ENCODE results near the gene KCNQ5. TPM values are rescaled to one million over a fixed set of nuclear protein-coding genes. Genes with fewer than 3 reads are reported as not detected.

Gene KCNQ5
- total RNA-seq, 1 donor from 2014 or later: not detected

DNA sequence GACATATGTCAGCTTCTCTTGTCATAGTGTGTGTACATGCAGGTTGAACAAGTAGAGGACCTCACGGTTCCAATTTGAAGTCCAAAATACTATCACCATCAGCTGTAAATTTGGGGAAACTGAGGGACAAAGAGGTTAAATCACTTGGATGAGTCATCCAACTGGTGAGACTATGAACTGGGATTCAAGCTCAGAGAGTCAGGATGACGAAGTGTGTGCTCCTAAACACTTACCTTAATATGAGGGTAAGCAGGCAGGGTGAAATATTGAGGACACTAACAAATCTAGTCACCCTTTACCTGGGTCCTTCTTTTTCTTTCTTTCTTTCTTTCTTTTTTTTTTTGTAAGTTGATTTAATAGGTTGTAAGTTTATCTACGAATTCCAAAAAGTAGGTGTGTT, 198.3 kb downstream of the KCNQ5 start:
- no peak for ATAC-seq (ENCODE audit: poor library complexity)
- intact Hi-C loops (cut with DNase I): no loop called here
- DNase-seq: no peak

DNA sequence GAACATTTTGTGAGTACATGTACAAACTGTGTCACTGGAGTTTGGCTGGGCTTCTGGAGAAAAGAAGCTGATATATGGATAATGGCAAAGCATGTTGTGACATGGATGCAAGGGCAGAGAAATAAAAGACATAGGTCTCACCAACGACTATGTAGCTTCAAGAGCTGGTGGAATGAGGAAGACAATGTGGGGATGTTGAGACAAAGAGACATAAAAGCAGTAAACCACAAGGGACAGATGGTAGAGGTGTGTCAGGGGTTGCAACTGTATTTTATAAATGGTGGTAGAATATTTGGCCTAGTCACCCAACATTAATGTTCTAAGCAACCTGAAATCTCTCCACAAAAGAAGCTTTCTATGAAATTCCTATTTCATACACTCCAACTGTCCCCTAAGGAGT, 199.0 kb downstream of the KCNQ5 start:
- ATAC-seq (ENCODE audit: poor library complexity) (no peak), DNase-seq (no peak)
- intact Hi-C loops (cut with DNase I): no loop called here

DNA sequence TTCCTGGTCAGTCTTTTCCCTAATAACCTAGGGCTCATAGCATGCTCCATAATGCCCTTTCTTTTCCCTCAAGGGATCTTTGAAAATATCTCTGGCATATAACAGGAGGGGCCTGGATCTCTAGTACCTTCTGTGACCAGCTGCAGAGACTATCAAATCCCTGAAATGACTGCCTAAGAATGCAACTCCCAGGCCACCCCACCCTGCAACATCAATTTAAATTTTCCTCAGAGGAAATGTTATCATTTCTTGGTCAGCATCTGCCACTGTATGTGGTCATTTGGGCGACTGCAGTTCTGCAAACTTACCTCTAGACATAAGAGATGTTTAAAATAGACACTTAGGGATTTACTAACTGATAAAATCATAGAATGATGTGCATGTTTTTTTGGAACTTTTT, 200.2 kb downstream of the KCNQ5 start:
- intact Hi-C loops (cut with DNase I): no loop called here
- ATAC-seq (ENCODE audit: poor library complexity) (no peak), DNase-seq (no peak)

DNA sequence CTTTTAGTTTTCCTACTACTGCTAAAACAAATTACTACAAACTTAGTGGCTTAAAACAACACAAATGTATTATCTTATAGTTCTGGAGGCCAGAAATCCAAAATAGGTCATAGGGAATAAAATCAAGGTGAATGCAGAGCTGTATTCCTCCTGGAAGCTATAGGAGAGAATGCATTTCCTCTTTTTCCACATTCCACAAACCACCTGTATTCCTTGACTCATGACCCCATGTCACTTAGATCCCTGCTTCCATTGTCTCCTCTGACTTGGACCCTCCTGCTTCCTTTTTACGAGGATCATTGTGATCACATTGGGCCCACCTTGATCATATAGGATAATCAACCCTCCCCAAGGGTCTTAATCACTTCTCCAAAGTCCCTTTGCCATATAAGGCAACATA, 200.8 kb downstream of the KCNQ5 start:
- intact Hi-C loops (cut with DNase I): no loop called here
- ATAC-seq (ENCODE audit: poor library complexity): no peak
- no peak for DNase-seq

DNA sequence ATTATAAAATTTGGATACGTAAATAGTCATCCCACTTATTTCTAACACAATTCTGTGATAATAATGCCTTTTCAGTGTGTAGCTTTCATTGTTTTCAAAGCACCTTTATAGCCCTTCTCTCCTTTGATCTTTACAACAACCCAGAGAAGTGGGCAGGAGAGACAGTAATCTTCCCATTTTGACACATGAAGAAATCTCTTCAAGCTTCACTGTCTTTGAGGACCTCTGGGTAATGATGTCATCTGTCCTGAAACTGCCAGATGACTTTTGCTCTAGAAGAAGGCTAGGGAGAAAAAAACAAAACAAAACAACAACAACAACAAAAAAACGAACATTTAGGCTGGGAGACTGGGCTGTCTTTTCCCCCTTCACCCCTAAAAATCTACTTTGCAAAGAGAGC, 203.0 kb downstream of the KCNQ5 start:
- DNase-seq (no peak), ATAC-seq (ENCODE audit: poor library complexity) (no peak)
- intact Hi-C loops (cut with DNase I): no loop called here

DNA sequence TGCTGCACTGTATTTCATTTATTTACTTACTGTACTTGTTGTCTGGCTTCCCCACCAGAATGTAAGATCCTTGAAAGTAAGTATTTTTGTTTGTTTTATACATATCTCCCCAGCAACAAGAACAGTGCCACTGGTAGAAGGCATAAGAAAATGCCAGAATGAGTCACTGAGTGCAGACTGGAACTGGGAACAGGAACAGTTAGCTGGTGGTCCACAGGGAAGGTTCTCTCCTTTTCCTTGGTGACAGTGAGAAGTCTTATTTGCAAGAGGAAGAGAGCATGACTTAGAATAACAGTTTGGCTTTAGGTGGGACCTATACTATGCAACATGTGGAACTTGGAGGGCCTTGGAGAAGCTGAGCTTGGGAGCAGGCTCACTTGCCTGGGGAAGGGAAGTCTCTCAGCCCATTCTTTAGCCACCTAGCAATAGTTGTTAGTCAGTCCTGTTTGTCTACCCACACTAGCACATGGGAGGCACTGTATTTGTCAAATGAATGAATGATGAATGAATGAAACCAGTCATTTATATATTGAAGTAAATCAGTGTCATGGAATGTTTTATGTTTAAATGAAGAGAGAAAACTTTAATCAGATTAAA, 203.5 kb downstream of the KCNQ5 start:
- intact Hi-C loops (cut with DNase I): no loop called here
- ATAC-seq (ENCODE audit: poor library complexity): no peak
- DNase-seq: no peak

DNA sequence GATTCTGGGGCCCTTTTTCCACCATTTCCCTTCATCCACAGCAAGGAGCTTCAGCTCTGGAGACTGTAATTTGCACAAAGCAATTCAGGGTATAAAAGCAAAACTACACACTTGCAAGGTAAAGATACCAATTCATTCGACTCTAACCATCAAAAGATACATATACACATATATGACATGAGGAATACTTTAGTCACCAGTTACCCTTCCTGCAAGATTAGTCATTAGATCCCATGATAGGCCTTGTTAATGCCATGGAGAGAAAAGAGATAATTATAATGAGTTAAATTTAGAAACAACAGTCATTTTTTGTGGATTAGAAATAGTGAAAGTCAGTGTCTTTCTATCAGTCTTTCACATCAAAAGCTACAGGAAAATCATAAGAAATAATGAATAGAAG, 204.2 kb downstream of the KCNQ5 start:
- no peak for ATAC-seq (ENCODE audit: poor library complexity)
- intact Hi-C loops (cut with DNase I): no loop called here
- no peak for DNase-seq

DNA sequence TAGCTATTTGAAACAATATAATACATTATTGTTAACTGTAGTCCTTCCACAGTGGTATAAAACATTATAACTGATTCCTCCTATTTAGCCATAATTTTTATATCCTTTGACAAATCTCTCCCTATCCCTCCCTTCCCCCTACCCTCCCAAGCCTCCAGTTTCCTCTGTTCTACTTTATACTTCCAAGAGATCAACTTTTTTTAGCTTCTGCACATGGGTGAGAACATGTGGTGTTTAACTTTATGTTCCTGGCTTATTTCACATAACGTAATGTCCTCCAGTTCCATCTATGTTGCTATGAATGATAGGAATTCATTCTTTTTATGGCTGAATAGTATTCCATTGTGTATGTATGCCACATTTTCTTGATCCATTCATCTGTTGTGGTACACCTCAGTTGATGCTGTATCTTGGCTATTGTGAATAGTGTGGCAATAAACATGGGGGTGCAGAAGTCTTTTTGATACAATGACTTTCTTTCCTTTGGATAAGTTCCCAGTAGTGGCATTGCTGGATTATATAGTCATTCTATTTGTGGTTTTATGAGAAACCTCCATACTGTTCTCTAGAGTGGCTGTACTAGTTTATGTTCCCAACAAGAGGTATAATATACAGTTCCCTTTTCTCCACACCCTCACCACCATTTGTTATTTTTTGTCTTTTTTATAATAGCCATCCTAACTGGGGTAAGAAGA, 205.0 kb downstream of the KCNQ5 start:
- intact Hi-C loops (cut with DNase I): no loop called here
- ATAC-seq (ENCODE audit: poor library complexity): no peak
- DNase-seq: no peak

DNA sequence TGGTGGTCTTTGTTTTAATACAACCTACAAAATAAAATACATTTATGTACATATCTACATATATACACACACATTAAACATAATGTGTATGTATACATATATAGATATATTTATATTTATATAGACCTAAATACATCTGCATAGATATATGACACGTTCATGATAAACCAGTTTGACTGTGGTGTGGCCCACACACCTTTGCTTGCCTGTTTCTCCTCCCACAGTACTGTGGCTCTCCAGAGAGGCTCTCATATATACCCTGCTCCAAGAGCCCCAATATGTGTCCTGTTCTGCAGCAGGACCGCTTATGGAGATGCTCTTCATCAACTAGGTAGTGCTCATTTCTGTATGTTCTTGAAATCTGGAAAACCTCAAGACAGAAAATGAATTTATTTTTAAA, 207.0 kb downstream of the KCNQ5 start:
- no peak for ATAC-seq (ENCODE audit: poor library complexity)
- intact Hi-C loops (cut with DNase I): no loop called here
- no peak for DNase-seq

DNA sequence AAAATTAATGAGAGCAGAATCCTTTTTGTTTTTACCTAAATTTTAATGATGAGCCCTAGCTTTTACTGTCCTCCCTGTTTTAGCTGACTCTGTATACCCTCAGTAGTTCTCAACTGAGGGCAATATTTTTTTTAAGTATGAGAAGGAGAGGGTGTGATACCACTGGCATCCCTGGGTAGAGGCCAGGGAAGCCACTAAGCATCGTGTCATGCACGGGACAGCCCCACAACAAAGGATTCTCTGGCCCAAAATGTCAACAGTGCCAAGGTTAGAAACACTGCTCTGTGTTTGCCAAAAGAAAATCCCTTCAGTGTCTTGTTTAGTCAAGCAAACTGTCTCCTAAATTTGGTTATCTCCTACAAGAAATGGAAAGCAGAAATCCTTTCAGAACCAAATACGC, 210.4 kb downstream of the KCNQ5 start:
- ATAC-seq (ENCODE audit: poor library complexity) (no peak), DNase-seq (no peak)
- intact Hi-C loops (cut with DNase I): no loop called here

DNA sequence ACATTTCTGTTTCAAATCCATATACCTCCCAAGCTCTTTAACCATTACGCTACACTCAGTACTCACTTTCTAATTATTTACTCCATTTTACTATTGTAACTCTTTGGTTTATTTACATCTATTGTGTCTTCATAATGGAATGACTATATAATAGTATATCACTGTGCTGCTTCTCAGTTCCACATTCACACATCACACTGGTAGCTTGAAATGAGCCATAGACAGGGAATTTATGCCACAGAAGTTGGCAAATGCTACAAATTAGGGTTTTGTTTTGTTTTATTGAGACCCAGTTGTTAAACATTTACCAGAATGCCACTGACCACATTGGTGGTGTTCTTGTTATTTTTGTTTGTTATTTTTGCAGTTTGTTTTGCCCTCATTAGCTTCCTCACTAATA, 213.9 kb downstream of the KCNQ5 start:
- no peak for DNase-seq
- no peak for ATAC-seq (ENCODE audit: poor library complexity)
- intact Hi-C loops (cut with DNase I): no loop called here

DNA sequence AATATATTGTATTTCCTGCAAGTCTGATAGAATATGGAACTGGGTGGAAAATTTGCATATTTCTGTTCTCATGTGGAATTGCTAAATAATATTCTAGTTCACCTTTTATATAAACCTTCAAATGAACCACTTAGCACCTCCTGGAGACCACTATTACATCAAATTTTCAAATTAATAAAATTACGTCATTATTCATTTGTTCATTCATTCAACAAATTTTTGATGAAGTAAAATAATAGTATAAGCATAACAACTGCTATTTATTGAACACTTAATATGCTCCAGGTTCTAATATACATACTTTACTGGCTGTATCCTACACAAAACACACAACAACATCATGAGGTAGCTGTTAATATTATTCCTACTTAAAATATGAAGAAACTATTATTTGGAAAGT, 215.1 kb downstream of the KCNQ5 start:
- intact Hi-C loops (cut with DNase I): no loop called here
- DNase-seq (no peak), ATAC-seq (ENCODE audit: poor library complexity) (no peak)

DNA sequence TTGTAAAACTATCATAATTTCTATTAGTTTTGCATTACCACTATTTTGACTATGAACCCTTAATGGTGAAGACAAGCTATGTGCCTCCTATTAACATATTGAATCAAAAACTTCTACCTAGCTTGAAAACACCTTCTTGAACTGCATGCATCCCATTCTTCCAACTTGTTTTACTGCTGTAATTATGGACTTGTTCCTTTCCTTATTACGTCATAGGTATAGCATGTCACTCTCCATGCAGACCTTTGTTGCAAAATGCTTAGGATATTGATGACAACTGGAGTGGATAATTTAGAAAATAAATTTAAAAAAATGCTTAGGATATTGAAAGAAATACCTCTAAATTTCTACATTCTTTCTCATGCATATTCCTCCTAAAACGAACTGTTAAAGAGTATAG, 219.3 kb downstream of the KCNQ5 start:
- DNase-seq (no peak), ATAC-seq (ENCODE audit: poor library complexity) (no peak)
- intact Hi-C loops (cut with DNase I): no loop called here

DNA sequence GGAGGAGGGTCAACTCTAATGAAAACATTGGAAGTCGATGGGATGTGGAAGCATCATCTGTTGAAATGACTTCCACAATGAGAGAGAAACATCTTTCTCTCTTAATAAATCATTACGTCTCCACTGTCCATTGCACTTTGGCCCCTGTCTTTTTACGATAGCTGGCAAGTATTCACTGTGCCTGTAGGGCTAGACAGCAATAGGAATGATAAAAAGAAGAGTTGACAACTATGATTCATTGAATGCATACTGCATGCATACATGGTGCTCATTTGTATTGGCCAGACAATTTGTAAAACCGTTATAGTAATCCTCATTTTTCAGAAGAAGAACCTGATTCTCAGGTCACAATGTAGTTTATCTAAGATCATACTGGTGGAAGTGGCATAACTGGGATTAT, 220.3 kb downstream of the KCNQ5 start:
- intact Hi-C loops (cut with DNase I): no loop called here
- ATAC-seq (ENCODE audit: poor library complexity) (no peak), DNase-seq (no peak)

DNA sequence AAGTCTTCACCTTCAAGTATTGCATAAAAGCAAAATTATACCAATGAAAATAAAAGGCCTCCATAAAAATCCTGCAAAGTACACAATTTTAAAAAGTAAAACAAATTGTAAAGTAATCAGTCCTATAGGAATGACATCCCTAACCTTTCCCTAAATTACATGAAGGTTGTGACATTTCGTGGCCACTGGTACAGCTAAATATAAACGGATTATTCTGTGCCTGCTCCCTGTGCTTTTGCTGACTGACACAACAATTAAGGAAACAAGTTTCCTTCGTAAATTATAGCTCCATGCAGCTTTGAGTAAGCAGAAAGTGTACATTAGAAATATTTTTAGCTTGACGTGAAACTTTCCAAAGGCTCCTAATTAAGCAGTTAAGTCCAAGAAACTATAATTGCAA, 222.8 kb downstream of the KCNQ5 start:
- no peak for ATAC-seq (ENCODE audit: poor library complexity)
- DNase-seq: no peak
- intact Hi-C loops (cut with DNase I): no loop called here

DNA sequence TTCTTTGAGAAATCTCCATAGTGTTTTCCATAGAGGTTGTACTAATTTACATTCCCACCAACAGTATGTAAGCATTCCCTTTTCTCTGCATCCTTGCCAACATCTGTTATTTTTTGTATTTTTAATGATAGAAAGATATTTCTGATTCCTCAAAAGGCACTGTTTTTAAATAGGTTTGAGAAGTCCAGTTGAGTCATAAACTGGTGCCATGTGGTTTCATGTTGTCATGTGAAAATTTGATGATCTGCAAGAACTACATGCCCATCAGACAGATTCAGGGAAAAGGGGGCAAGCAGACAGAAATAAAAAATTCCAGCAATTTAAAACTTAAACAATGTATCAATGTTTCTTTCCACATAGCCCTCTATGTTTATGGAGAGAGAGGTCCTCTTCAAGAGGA, 227.5 kb downstream of the KCNQ5 start:
- ATAC-seq (ENCODE audit: poor library complexity) (no peak), DNase-seq (no peak)
- intact Hi-C loops (cut with DNase I): no loop called here

DNA sequence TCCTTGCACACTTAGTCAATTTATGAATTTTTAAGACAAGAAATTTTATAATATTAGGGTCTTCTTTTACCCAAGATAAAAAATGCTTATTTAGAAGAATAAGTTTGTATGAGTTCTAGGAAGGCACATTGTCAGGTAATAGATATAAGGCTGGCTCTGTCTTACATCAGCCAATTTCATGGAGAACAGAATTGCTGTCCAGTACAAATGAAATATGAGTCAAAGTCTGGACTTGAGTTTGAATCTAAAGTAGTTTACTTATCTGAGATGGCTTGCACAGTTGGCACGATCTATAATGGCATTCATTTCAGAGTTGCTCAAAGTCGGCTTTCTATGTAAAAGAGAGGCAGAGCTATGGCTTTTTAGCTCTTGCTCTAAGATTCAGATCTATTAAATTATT, 228.2 kb downstream of the KCNQ5 start:
- no peak for DNase-seq
- ATAC-seq (ENCODE audit: poor library complexity): no peak
- intact Hi-C loops (cut with DNase I): no loop called here

DNA sequence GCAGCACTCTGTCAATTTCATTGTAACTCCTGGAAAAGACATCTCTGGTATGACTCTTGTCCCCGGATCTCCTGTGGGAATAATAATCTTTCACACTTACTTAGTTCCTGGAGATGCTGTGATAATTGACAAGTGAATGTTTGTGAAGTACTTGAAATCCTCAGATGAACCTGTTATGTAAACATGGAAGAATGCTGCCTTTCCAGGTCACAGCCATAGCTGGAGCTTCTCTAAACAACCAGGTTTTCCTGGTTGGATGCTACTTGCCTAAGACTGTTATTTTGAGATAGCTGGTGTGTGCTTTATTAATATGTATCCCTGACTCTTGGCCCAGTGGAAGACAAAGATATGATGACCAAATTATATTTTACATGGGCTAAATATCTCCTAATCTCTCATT, 228.6 kb downstream of the KCNQ5 start:
- intact Hi-C loops (cut with DNase I): no loop called here
- no peak for ATAC-seq (ENCODE audit: poor library complexity)

DNA sequence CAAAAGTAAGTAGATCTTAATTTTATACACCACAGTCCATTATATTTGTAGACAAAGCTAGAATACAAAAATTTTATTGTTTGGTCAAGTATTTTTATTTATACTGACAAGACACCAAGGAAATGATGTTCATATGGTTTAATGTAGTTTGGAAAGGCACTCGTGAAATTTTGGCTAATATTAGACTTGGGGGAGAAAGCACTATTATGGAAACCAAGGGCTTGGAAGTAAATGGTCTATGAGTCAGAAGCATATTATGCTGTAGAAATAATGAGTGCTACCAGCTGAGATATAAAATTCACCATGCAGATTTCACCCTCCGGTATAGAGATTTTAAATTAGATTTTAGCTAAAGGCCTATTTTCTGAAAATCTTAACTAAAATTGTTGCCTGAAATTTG, 233.6 kb downstream of the KCNQ5 start:
- ATAC-seq (ENCODE audit: poor library complexity) (no peak), DNase-seq (no peak)
- intact Hi-C loops (cut with DNase I): no loop called here

More for the DNA sequence above, 228.6 kb downstream of the KCNQ5 start:
- no peak for DNase-seq

DNA sequence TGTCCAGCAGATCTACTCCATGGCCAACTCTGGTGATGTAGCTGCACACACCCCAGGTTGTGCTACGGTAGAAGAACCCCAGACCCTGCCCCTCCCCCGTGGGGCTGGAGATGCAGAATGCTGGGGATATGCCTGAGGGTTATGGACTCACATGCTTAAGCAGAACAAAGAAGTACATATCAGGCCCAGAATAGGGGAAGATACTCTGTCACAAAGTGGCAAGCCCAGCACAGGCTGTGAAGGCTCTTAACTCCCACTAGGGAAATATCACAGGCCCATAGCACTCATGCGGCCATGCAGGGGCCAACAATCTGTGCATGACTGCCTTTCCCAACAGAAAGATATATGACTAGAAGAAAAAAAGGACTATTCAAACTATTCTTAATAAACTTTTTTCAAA, 234.9 kb downstream of the KCNQ5 start:
- intact Hi-C loops (cut with DNase I): no loop called here
- no peak for ATAC-seq (ENCODE audit: poor library complexity)
- no peak for DNase-seq

All from Right ventricle myocardium superior (tissue), 1 donor.